Activated CD4-positive, alpha-beta T cell treated with anti-CD3 and anti-CD28 coated beads, Interleukin-2, amount 50 U/mL, for 1 hour (primary cell): Measurements from ENCODE around the gene ZC3H7A.
"Not testable (repeated sequence)": the region's sequence is repeated elsewhere in the genome, so short reads cannot be mapped to it uniquely, and the experiment has no call there.

Experiments used
- DNase-seq: peaks from one replicate; pipeline ENCODE4 v3.0.0-alpha.2; 2020

The ZC3H7A gene

GRCh38 chr16:11797166-11797956 lies at the start of gene ZC3H7A:
Gene ZC3H7A (minus strand): TSS chr16:11797258. CDS start chr16:11782354, 14,904 bp downstream.
- peak; percentile 90 for DNase-seq

GRCh38 chr16:11844499-11844898 lies 47.4 kb upstream of the ZC3H7A start:
- DNase-seq, result no peak

- no peak for DNase-seq
These were observed 46.8 kb upstream of the ZC3H7A start for GRCh38 chr16:11843861-11844260.

GRCh38 chr16:11843206-11843605 lies 46.1 kb upstream of the ZC3H7A start:
- DNase-seq, result no peak

- no peak for DNase-seq
These were observed 44.0 kb upstream of the ZC3H7A start for GRCh38 chr16:11841026-11841425.

GRCh38 chr16:11836650-11837244 lies 39.7 kb upstream of the ZC3H7A start:
- DNase-seq, result no peak

- DNase-seq, result no peak
These were observed 39.0 kb upstream of the ZC3H7A start for GRCh38 chr16:11835891-11836649.

GRCh38 chr16:11835309-11835708 lies 38.3 kb upstream of the ZC3H7A start:
- no peak for DNase-seq

GRCh38 chr16:11833951-11834695 lies 37.1 kb upstream of the ZC3H7A start:
- no peak for DNase-seq

GRCh38 chr16:11828696-11829095 lies 31.6 kb upstream of the ZC3H7A start:
- DNase-seq, result no peak

GRCh38 chr16:11825520-11826165 lies 28.6 kb upstream of the ZC3H7A start:
- not testable (repeated sequence) for DNase-seq

GRCh38 chr16:11824362-11824761 lies 27.3 kb upstream of the ZC3H7A start:
- DNase-seq, result no peak

- DNase-seq, result not testable (repeated sequence)
These were observed 26.6 kb upstream of the ZC3H7A start for GRCh38 chr16:11823645-11824044.

- DNase-seq, result no peak
These were observed 22.7 kb upstream of the ZC3H7A start for GRCh38 chr16:11819798-11820197.

- not testable (repeated sequence) for DNase-seq
These were observed 21.9 kb upstream of the ZC3H7A start for GRCh38 chr16:11818970-11819369.

- DNase-seq, result no peak
These were observed 19.1 kb upstream of the ZC3H7A start for GRCh38 chr16:11816123-11816522.

- DNase-seq, result not testable (repeated sequence)
These were observed 17.7 kb upstream of the ZC3H7A start for GRCh38 chr16:11814800-11815199.

GRCh38 chr16:11806721-11807120 lies 9.7 kb upstream of the ZC3H7A start:
- no peak for DNase-seq

- no peak for DNase-seq
These were observed 8.5 kb upstream of the ZC3H7A start for GRCh38 chr16:11805556-11805955.

GRCh38 chr16:11801481-11802021 lies 4.5 kb upstream of the ZC3H7A start:
- DNase-seq, result no peak

- DNase-seq, result no peak
These were observed 3.3 kb upstream of the ZC3H7A start for GRCh38 chr16:11800382-11800718.
